ENCODE measurements around the gene COPG2. TPM values are rescaled to one million over a fixed set of nuclear protein-coding genes. Genes with fewer than 3 reads are reported as not detected.

The COPG2 gene, protein sequence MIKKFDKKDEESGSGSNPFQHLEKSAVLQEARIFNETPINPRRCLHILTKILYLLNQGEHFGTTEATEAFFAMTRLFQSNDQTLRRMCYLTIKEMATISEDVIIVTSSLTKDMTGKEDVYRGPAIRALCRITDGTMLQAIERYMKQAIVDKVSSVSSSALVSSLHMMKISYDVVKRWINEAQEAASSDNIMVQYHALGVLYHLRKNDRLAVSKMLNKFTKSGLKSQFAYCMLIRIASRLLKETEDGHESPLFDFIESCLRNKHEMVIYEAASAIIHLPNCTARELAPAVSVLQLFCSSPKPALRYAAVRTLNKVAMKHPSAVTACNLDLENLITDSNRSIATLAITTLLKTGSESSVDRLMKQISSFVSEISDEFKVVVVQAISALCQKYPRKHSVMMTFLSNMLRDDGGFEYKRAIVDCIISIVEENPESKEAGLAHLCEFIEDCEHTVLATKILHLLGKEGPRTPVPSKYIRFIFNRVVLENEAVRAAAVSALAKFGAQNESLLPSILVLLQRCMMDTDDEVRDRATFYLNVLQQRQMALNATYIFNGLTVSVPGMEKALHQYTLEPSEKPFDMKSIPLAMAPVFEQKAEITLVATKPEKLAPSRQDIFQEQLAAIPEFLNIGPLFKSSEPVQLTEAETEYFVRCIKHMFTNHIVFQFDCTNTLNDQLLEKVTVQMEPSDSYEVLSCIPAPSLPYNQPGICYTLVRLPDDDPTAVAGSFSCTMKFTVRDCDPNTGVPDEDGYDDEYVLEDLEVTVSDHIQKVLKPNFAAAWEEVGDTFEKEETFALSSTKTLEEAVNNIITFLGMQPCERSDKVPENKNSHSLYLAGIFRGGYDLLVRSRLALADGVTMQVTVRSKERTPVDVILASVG
- total RNA-seq (ENCODE audit: low replicate concordance), result 139 and 167 TPM in 2 replicates

DNA sequence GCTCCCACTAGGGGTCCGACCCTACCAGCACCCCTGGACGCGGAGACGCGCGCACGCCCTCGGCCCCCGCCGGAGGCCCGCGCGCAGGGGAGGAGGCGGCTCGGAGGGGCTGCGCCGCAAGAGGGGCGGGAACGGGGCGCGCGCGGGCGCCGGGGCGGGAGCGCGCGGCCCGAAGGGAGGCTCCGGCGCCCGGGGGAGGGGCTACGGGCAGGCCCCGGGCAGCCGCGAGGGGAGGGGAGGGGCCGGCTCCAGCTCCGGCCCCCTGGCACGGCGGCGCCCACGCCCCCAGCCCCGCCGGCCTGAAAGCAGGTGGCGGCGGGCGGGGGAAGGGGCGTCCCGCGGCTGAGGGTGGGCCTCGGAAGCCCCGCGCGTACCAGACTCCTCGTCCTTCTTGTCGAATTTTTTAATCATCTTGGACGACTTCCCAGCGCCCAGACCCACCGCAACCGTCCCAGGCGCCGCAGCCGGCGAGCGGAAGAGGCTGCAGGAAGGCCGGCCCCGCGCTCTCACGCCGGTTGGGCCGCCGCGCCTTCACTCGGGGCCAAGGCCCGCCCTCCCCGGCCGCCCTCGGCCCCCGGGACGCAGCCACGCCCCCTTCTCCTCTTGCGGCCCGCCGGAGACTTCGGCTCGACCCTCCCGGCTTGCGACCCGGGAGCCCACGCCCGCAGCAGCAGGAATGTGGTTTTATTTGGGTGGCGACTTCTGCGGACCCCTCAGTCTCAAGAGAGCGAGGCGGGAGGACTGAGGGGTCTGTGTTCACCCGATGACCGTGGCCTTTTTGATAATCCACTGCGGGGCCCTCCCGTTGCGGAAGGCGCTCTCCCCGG, at the start of gene COPG2:
TSS of gene COPG2 (minus strand) at position 491 of the 827 bp plus-strand sequence. CDS start at position 411, 80 bp downstream.
- peaks cover 11% of the 10 kb centered on the region for H3K36me3 Mint-ChIP-seq
- peaks cover 10% of the 10 kb centered on the region for H3K27me3 ChIP-seq
- DNase-seq (ENCODE audit: low spot score), result peak; percentile 97
- peak within 1 kb of the TSS; percentile 74 for H3K4me3 ChIP-seq
- peak within 1 kb of the TSS; percentile 98 for H2AFZ ChIP-seq (replicated peaks)
- peaks cover 13% of the 10 kb centered on the region for H3K4me1 ChIP-seq
- H4K20me1 ChIP-seq (ENCODE audit: low read depth), result no peaks in the 10 kb centered on the region
- H3K27me3 Mint-ChIP-seq (ENCODE audit: insufficient read depth, low read depth), result no peaks in the 10 kb centered on the region
- H3K4me1 Mint-ChIP-seq, result peaks cover 18% of the 10 kb centered on the region
- peak within 1 kb of the TSS; percentile 79 for H3K4me2 ChIP-seq
- H3K36me3 ChIP-seq, result peaks cover 20% of the 10 kb centered on the region
- H3K27ac Mint-ChIP-seq, result no peak within 1 kb of the TSS
- H3K9me3 Mint-ChIP-seq, result no peaks in the 10 kb centered on the region
- peak within 1 kb of the TSS; percentile 94 for H3K4me3 Mint-ChIP-seq
- peaks cover 22% of the 10 kb centered on the region for H3K79me2 ChIP-seq (ENCODE audit: low read depth)
- no peaks in the 10 kb centered on the region for H3K9me3 ChIP-seq (ENCODE audit: low read depth)
- peak within 1 kb of the TSS; percentile 76 for H3K27ac ChIP-seq
- no peaks in the 10 kb centered on the region for H3F3A ChIP-seq (ENCODE audit: low read depth)
- TF ChIP-seq, protein P1, sequence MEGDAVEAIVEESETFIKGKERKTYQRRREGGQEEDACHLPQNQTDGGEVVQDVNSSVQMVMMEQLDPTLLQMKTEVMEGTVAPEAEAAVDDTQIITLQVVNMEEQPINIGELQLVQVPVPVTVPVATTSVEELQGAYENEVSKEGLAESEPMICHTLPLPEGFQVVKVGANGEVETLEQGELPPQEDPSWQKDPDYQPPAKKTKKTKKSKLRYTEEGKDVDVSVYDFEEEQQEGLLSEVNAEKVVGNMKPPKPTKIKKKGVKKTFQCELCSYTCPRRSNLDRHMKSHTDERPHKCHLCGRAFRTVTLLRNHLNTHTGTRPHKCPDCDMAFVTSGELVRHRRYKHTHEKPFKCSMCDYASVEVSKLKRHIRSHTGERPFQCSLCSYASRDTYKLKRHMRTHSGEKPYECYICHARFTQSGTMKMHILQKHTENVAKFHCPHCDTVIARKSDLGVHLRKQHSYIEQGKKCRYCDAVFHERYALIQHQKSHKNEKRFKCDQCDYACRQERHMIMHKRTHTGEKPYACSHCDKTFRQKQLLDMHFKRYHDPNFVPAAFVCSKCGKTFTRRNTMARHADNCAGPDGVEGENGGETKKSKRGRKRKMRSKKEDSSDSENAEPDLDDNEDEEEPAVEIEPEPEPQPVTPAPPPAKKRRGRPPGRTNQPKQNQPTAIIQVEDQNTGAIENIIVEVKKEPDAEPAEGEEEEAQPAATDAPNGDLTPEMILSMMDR (IDR thresholded peaks at IDR 0.05), result no peak
- no peak for TF ChIP-seq EZH2 (IDR thresholded peaks at IDR 0.05)
- TF ChIP-seq EZH2phosphoT487 (IDR thresholded peaks at IDR 0.05), result no peak
- H3K9ac ChIP-seq, result peak within 1 kb of the TSS; percentile 25

DNA sequence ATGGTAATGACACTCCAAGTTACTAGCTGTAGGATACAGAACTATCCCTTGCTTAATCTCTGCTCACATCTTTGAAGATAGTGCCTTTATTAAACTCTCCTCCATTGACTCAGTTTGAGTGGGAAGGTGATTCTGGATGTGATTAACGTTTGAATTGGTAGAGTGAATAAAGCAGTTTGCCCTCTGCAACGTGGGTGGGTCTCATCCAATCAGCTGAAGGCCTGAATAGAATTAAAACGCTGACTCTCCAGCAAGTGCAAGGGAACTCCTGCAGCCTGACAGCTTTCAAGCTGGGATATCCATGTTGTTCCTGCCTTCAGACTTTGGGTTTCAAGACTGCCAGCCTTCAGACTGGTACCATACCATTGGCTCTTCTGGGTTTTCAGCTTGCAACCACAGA, 43.9 kb upstream of the COPG2 start:
- DNase-seq (ENCODE audit: low spot score), result no peak
- Histone ChIP-seq H3K27me3 (no peaks in the 10 kb centered on the region), H3K4me1 (no peaks in the 10 kb centered on the region), H4K20me1 (ENCODE audit: low read depth) (no peaks in the 10 kb centered on the region), H3K4me3 (no peak overlapping the region), H3K36me3 (no peaks in the 10 kb centered on the region), H3K27ac (no peak overlapping the region), H3K4me2 (no peak overlapping the region), H3K9me3 (ENCODE audit: low read depth) (no peaks in the 10 kb centered on the region), H3K9ac (no peak overlapping the region), H2AFZ (replicated peaks) (no peak overlapping the region), H3K79me2 (ENCODE audit: low read depth) (no peaks in the 10 kb centered on the region), H3F3A (ENCODE audit: low read depth) (no peaks in the 10 kb centered on the region)
- TF ChIP-seq EZH2phosphoT487 (IDR thresholded peaks at IDR 0.05), result no peak
- no peak overlapping the region for H3K27ac Mint-ChIP-seq
- H3K4me3 Mint-ChIP-seq, result no peak overlapping the region
- peaks cover 3% of the 10 kb centered on the region for H3K4me1 Mint-ChIP-seq
- H3K27me3 Mint-ChIP-seq (ENCODE audit: insufficient read depth, low read depth), result peaks cover 2% of the 10 kb centered on the region
- no peaks in the 10 kb centered on the region for H3K36me3 Mint-ChIP-seq
- no peaks in the 10 kb centered on the region for H3K9me3 Mint-ChIP-seq

DNA sequence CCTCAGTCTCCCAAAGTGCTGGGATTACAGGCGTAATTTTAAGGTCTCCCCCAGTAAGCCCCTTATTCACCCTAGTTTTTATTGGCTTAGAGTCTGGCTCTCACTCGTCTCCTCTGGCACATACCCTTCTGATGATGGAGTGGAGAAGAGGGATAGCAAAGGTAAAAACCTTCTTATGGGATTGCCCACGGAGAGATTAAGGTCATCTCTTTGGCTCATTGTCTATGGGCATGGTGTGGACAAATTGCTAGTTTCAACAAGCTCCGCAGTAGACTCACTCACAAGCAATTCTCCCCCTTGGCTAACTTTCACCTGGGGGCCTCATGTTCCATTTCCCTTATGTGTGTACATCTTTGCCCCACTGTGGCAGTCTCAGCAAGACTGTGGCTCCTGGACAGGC, 40.2 kb upstream of the COPG2 start:
- H3K4me3 Mint-ChIP-seq, result no peak overlapping the region
- H2AFZ ChIP-seq (replicated peaks), result no peak overlapping the region
- no peaks in the 10 kb centered on the region for H3K4me1 ChIP-seq
- H3K9me3 ChIP-seq (ENCODE audit: low read depth), result no peaks in the 10 kb centered on the region
- H3K27ac ChIP-seq, result no peak overlapping the region
- H3K79me2 ChIP-seq (ENCODE audit: low read depth), result no peaks in the 10 kb centered on the region
- no peak overlapping the region for H3K27ac Mint-ChIP-seq
- TF ChIP-seq, protein P1 (IDR thresholded peaks at IDR 0.05), result no peak
- TF ChIP-seq EZH2phosphoT487 (IDR thresholded peaks at IDR 0.05) (no peak), EZH2 (IDR thresholded peaks at IDR 0.05) (no peak)
- no peaks in the 10 kb centered on the region for H3K9me3 Mint-ChIP-seq
- H4K20me1 ChIP-seq (ENCODE audit: low read depth), result no peaks in the 10 kb centered on the region
- no peak overlapping the region for H3K4me3 ChIP-seq
- peaks cover 3% of the 10 kb centered on the region for H3K27me3 Mint-ChIP-seq (ENCODE audit: insufficient read depth, low read depth)
- H3K36me3 Mint-ChIP-seq, result no peaks in the 10 kb centered on the region
- H3K27me3 ChIP-seq, result no peaks in the 10 kb centered on the region
- no peak overlapping the region for H3K9ac ChIP-seq
- DNase-seq (ENCODE audit: low spot score), result no peak
- no peaks in the 10 kb centered on the region for H3F3A ChIP-seq (ENCODE audit: low read depth)
- no peak overlapping the region for H3K4me2 ChIP-seq
- H3K4me1 Mint-ChIP-seq, result peaks cover 3% of the 10 kb centered on the region
- H3K36me3 ChIP-seq, result no peaks in the 10 kb centered on the region
